CD4-positive, alpha-beta T cell treated with Interleukin-15 for 4 hours (primary cell): Measurements from ENCODE around the gene INPP4A.
"Not testable (repeated sequence)": the region's sequence is repeated elsewhere in the genome, so short reads cannot be mapped to it uniquely, and the experiment has no call there.

Experiments
- DNase-seq: peaks from one replicate; pipeline ENCODE4 v3.0.0-alpha.2; 2020; ENCODE audit warnings: low spot score

The INPP4A gene

GRCh38 chr2:98444436-98445176 lies at the start of gene INPP4A:
TSS of gene INPP4A (plus strand) at chr2:98444858. CDS start at chr2:98520049, 75,191 bp downstream.
- DNase-seq: peak; percentile 78

GRCh38 chr2:98395977-98396376 lies 48.7 kb upstream of the INPP4A start:
- DNase-seq: no peak

GRCh38 chr2:98396745-98397355 lies 47.8 kb upstream of the INPP4A start:
- DNase-seq: no peak

GRCh38 chr2:98399140-98399539 lies 45.5 kb upstream of the INPP4A start:
- DNase-seq: no peak

- no peak for DNase-seq
Observed at GRCh38 chr2:98403878-98404277, 40.8 kb upstream of the INPP4A start.

- DNase-seq: no peak
Observed at GRCh38 chr2:98404556-98405250, 40.0 kb upstream of the INPP4A start.

- no peak for DNase-seq
Observed at GRCh38 chr2:98405301-98405700, 39.4 kb upstream of the INPP4A start.

- DNase-seq: no peak
Observed at GRCh38 chr2:98408155-98408554, 36.5 kb upstream of the INPP4A start.

GRCh38 chr2:98412751-98413458 lies 31.8 kb upstream of the INPP4A start:
- peak; percentile 80 for DNase-seq

- DNase-seq: not testable (repeated sequence)
Observed at GRCh38 chr2:98414246-98414645, 30.4 kb upstream of the INPP4A start.

GRCh38 chr2:98415719-98416248 lies 28.9 kb upstream of the INPP4A start:
- DNase-seq: not testable (repeated sequence)

- no peak for DNase-seq
Observed at GRCh38 chr2:98416383-98417159, 28.1 kb upstream of the INPP4A start.

- DNase-seq: no peak
Observed at GRCh38 chr2:98419544-98419943, 25.1 kb upstream of the INPP4A start.

- DNase-seq: no peak
Observed at GRCh38 chr2:98419977-98420725, 24.5 kb upstream of the INPP4A start.

GRCh38 chr2:98422449-98422848 lies 22.2 kb upstream of the INPP4A start:
- no peak for DNase-seq

GRCh38 chr2:98426771-98427170 lies 17.9 kb upstream of the INPP4A start:
- DNase-seq: no peak

- DNase-seq: no peak
Observed at GRCh38 chr2:98432145-98432544, 12.5 kb upstream of the INPP4A start.

GRCh38 chr2:98433363-98433964 lies 11.2 kb upstream of the INPP4A start:
- DNase-seq: no peak

- DNase-seq: no peak
Observed at GRCh38 chr2:98434492-98434891, 10.2 kb upstream of the INPP4A start.

GRCh38 chr2:98435670-98436069 lies 9.0 kb upstream of the INPP4A start:
- DNase-seq: not testable (repeated sequence)
